ENCODE data around the gene SORCS2.

DNA sequence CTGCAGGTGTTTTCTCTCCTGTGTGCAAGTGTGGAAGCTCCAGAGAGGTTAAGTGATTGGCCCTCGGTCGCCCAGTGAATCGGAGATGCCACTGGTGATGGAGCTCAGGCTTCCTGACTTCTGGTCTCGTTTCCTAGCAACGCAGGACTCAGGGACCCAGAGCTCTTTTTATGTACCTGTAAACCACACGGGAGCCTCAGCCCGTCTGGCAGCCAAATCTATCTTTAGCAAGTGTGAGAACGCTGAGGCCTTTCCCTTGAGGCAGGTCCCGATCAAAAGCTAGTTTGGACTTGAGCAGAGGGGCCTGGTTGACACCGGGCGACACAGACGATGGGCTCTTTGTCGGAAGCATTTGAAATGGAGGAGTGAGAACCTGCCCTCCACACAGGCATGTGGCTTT, 116.8 kb downstream of the SORCS2 start:
- TF ChIP-seq, protein P1, sequence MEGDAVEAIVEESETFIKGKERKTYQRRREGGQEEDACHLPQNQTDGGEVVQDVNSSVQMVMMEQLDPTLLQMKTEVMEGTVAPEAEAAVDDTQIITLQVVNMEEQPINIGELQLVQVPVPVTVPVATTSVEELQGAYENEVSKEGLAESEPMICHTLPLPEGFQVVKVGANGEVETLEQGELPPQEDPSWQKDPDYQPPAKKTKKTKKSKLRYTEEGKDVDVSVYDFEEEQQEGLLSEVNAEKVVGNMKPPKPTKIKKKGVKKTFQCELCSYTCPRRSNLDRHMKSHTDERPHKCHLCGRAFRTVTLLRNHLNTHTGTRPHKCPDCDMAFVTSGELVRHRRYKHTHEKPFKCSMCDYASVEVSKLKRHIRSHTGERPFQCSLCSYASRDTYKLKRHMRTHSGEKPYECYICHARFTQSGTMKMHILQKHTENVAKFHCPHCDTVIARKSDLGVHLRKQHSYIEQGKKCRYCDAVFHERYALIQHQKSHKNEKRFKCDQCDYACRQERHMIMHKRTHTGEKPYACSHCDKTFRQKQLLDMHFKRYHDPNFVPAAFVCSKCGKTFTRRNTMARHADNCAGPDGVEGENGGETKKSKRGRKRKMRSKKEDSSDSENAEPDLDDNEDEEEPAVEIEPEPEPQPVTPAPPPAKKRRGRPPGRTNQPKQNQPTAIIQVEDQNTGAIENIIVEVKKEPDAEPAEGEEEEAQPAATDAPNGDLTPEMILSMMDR (IDR thresholded peaks at IDR 0.05) = no peak
- TF ChIP-seq EZH2 (IDR thresholded peaks at IDR 0.05) = no peak

Measured in neural progenitor cell (in vitro differentiated cells).